Activated T-cell treated with anti-CD3 and anti-CD28 coated beads for 48 hours (primary cell): ENCODE measurements around the gene RGPD6.
"Not testable (repeated sequence)": the region's sequence is repeated elsewhere in the genome, so short reads cannot be mapped to it uniquely, and the experiment has no call there.

Experiments used
- DNase-seq: peaks from one replicate; pipeline ENCODE4 v3.0.0-alpha.2; 2020; ENCODE audit warnings: low read depth

RGPD6 gene

DNA sequence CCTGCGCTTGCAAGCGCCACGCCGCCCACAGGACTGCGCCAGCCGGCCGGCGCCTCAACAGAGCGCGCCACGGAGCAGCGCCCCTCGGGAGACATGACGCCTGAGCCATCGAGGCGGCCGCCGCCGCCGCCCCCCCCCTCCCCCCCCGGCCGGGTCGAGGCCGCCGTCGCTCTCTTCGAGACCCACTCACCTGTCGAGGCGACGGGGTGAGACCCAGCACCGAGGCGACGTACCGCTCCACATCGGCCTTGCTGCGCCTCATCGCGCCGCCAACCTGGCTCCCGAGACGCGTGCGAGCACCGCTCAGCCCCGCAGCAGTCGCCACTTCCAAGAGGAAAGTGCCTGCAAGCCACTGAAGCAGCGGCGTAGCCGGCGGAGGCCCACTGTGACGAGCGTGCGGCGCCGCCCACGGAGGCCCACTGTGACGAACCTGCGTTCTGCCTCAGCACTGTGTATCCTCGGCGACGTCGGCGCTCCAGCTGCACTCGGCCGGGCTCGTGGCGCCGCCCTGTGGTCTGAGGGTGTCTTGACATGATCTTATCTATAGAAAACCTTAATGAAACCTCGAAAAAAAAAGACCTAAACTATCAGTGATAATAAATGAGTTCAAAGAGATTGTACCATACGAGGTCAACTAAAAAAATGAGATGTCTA lies at the start of gene RGPD6:
Gene RGPD6, minus strand, starts transcription at position 460 of the 654 bp plus-strand sequence. Its CDS starts 198 bp downstream, at position 262.
- not testable (repeated sequence) for DNase-seq

DNA sequence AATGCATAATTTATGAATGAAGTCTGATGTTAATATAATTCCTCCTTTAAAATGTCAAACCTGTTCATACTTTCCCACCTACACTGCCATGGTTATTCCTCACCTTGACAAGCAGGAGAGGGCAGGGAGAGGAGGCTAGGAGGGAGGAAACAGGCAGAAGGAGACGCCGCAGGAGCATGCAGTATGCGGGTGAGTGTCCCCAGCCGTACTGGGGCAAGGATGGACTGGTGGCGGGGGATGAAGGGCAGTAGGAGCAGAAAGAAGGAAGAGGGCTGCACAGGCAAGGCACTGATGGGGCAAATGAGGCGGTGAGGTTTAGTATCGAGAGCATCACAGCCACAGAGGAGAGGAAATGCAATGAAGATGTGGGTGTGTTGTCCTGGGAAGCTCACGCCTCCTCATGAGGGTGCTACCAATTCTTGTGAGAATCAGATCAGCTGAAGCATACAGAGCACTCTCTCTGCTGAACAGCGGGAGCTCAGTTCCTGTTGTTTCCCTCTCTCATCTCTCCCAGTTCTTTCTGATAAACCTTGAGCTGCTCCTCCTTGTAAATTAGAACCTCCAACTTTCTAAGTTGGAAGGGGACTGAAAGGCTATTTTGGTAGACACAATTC lies 42.4 kb upstream of the RGPD6 start:
- DNase-seq, result not testable (repeated sequence)

GRCh38 chr2:110613927-110614326 lies 36.9 kb upstream of the RGPD6 start:
- DNase-seq, result not testable (repeated sequence)

DNA sequence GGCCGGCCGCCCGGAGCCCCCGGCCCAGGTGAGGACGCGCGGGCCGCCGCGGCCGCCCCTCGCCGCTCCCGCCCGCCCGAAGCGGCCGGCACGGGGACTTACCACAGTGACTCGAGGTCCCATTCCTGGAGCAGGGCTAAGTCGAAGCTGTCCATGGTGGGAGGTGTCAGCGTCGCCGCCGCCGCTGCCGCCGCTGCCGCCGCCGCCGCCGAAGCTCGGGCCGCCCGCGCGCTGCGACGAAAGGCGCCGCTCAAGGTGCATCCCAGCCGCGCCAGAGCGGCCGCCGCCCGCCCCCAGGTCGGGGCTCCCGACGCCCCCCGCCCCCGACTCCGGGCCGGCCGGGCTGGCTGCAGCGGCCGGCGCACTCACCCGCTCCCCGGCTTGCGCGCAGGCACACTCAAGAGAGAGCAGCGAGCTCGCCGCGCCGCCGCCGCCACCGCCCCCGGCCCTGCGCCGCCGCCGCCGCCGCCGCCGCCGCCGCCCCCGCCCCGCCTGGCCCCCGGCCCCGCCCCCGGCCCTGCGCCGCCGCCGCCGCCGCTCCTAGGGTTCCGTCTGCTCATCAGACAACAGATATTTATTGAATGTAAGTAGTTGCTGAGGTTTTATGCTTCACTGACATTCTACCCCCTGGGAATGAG lies 33.7 kb upstream of the RGPD6 start:
- DNase-seq, result not testable (repeated sequence)

DNA sequence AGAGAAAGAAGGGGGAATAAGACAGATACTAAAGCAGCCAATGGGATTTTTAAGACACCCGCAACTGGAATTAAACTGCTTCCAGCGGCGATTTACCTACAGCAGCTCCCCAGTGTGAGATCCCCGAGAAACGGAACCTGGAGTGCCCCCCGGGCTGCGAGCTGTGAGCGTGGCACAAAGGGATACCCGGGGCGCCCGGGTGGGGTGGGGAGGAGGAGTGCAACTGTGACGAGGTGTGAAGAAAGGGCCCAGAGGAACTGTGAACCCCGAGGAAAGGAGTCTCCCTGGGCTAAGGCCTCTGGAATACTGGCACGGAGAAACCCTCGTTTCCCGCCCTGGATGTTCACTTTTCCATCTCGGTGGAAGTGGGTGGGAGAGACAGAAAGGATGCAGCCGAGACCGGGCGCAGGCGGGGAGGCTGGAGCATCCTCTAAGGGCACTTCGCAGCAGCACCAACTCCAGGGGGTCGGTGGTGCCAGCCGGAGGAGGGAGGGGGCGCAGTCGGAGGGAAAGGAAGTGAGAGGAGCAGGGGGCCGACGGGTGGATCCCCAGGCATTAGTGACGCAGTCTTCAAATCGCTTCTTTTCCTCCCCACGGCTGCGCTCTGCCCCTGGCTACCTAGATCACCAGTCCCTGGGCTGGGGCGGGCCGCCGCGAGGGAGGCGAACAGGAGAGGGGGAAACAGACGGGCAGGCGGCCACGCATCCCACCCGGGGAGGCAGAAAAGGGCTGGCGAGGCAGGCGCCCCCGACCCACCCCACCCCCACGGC lies 33.0 kb upstream of the RGPD6 start:
- DNase-seq, result not testable (repeated sequence)

DNA sequence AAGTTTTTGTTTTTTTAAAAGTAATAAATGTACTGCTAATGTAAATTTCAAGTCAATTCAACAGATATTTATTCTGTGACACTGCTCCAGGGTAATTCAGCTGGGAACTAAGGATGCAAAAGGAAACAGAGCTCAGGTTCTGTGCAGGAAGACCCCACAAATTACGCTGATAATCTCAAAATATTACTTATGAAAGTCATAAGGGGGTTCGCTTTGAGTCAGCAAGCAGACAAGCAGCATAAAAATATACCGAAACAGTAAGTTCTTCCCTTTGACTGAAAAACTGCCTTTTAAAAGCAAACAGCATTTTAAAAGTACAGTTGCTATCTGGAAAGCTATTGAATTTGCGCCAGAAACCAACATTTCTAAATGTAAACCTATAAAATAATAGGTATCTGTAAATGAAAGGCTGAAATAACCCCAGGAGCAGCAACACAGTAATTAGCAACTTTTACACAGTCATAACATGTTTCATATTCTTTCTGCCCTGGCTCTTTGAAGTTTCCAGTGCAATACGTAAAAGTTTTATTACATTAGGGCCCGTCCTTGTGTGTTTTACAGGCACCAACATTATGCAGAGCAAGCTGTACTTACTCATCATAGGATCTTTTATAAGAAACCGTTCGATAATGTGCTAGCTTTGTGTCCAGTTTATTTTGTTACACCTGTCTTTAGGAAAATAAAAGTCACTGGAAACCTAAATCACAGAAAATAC lies 31.9 kb upstream of the RGPD6 start:
- not testable (repeated sequence) for DNase-seq

GRCh38 chr2:110605057-110605456 lies 28.0 kb upstream of the RGPD6 start:
- not testable (repeated sequence) for DNase-seq

DNA sequence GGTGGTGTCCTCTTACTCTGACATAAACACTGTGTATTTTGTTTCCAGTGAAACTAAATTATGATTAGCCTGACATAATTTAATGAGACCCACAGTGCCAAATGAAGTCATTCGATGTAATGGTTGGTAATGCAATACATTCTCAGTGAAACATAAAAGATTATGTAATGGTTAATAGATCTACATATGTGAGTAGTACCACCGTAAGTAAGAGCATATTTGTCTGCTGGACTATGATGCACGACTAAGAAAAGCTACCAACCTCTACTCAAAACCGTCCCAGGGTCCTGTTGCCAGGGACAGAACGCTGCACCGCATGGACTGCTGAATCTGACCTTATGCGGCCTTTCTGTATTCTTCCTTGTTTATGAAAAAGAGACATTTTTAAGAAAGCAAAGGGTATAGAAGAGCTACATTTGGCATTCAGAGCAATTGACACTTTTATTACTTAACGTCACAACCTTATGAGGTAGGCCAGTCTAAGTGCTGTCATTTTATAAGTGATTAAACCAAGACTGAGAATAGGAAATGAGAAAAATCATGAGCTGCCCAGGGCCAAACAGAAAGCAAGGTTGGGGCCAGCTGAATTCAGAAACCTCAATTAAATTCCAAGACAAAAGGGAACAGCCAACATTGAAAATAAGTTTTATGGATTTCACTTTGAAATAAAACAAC lies 27.0 kb upstream of the RGPD6 start:
- DNase-seq, result not testable (repeated sequence)

DNA sequence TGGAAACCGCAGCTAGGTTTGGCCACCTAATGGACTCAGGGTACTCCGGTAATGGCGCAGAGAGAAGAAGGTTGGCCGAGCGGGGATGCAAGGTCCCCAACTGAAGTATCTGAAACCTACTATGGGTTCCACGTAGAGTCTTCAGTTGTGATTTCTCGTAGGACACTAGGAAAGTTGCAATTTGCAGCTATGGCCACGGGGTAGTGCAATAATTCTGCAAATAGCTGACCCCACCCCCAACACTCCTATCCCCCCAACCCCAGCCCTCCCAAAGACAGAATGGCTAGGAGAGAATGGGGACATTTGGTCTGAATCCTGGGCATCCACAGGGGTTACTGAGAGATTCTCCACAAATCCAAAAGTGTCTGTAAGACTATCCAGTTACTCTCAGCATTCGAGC lies 25.1 kb upstream of the RGPD6 start:
- DNase-seq, result not testable (repeated sequence)

DNA sequence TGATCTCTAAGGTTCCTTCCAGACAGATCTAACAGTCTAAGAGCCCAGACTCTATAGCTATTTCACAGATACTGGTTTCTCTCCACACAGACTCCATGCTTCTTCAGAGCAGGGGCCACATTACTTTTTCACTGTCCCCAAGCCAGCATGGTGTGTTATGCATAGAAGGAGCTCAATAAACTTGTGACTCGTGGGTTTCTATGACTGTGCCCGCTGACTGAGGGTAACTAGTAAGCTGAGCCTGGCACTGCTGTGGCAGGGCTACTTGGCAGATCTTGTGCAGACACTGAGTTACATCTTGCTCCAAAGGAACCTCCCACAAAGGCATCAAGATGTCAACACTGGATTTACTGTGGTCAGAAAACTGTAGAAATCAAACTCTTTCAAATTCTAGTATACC lies 15.0 kb upstream of the RGPD6 start:
- DNase-seq, result not testable (repeated sequence)

GRCh38 chr2:110589677-110590330 lies 12.8 kb upstream of the RGPD6 start:
- not testable (repeated sequence) for DNase-seq

DNA sequence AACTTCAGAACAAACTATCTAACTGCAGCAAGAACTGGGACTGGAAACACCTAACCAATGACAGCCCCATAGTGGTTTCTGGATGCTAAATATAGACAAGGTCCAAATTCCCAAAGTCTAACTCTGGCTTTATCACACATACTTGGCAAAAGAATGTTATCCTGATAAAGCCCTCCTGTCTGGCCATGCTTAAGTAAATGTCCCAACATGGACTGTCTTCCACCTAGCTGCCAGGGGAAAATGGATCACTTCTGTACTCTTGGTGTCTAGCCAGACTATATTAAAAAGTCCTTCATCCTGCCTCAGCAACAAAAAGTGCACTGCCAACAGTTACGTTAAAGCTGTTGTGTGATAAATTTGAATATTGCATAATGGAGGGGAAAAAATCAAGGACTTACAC lies 11.5 kb upstream of the RGPD6 start:
- not testable (repeated sequence) for DNase-seq

- DNase-seq, result not testable (repeated sequence)
Measured at GRCh38 chr2:110579216-110579965, 2.4 kb upstream of the RGPD6 start.

DNA sequence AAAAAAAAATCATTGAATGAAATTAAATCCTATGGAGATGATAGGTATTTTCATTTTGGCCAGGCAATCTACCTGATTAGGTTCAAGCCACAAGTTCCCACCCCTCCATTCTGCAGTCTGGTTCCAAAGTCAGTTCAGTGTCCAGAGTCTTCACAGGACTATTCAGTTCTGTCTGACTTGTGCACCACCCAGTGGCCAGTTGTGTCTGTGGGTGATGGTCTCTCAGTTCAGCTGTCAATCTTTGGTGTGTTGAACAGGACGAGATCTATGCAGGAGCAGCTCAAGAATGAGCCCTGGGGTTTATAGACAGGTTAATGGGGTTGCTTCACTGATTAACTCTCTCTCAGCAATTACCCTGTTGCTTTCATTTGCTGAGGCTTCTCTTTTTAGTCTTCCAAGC lies 1.4 kb upstream of the RGPD6 start:
- DNase-seq, result not testable (repeated sequence)

- not testable (repeated sequence) for DNase-seq
Measured at GRCh38 chr2:110499755-110500377, 77.2 kb downstream of the RGPD6 start.

DNA sequence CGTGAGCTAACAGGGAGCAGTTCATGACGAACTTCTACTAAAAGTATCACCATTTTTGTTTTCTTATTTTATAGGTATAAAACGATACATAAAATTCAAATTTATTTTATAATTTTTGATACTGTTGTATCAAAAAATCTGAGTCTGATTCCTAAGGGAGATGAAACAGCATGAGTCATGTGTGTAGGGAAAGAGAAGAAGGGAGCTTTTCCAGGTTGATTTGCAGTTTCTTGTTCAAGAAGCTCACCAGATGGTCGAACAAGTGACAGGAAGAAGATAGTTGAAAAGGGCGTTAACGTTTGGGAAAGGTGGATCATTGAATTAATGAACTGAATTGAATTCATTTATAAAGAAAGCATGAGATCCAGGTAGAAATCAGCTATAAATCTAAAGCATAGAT lies 81.0 kb downstream of the RGPD6 start:
- not testable (repeated sequence) for DNase-seq

DNA sequence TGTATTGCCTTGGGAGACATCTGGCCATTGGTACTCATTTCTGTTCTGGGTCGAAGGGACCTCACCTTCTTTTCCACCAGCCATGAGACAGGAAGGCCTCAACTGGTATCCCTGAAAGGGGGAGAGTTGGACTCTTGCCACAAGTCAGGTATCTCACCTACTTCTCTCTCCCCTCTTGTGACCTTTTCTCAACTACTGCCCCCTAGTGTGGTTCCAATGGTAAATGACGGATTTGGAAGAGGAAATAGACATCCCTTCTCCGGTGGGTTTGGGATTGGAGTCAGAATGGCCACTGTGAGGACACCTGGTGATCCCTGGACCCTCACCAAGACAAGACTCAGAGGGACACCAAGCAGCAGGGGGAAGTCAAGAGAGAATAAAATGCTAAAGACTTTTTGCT lies 82.5 kb downstream of the RGPD6 start:
- DNase-seq, result not testable (repeated sequence)

GRCh38 chr2:110488991-110489390 lies 88.0 kb downstream of the RGPD6 start:
- DNase-seq, result not testable (repeated sequence)

- not testable (repeated sequence) for DNase-seq
Measured at GRCh38 chr2:110482697-110483096, 94.3 kb downstream of the RGPD6 start.
